MM.1S (cell line): ENCODE data around the gene GMIP.

ENCODE experiments used
- DNase-seq: peaks from one replicate; pipeline ENCODE4 v3.0.0-alpha.2; 2015
- H2AFZ ChIP-seq: fragments of 300-600 bp; sonication (generic); 2 replicates; pipeline ENCODE4 v1.6.0; 2016; ENCODE audit warnings: antibody characterized with exemption, low read length
- H3F3A ChIP-seq: fragments of 300-600 bp; sonication (generic); 2 replicates; pipeline ENCODE4 v1.6.1; 2016; ENCODE audit warnings: mild to moderate bottlenecking, antibody characterized with exemption, low read length, moderate library complexity, mixed read lengths; ENCODE audit not compliant: insufficient read depth
- H3K27ac ChIP-seq: fragments of 300-600 bp; sonication (generic); 2 replicates; pipeline ENCODE4 v1.5.1; 2016; ENCODE audit warnings: mild to moderate bottlenecking, low read length
- H3K27me3 ChIP-seq: fragments of 300-600 bp; sonication (generic); replicated peaks from 2 replicates; pipeline ENCODE4 v1.6.0; 2016; ENCODE audit warnings: low read length; ENCODE audit not compliant: insufficient read depth
- H3K36me3 ChIP-seq: fragments of 300-600 bp; sonication (generic); replicated peaks from 2 replicates; pipeline ENCODE4 v1.6.1; 2016; ENCODE audit warnings: mild to moderate bottlenecking, low read length, mixed read lengths; ENCODE audit not compliant: insufficient read depth
- H3K4me1 ChIP-seq: fragments of 300-600 bp; sonication (generic); 2 replicates; pipeline ENCODE4 v1.6.1; 2016; ENCODE audit warnings: low read length, mixed read lengths
- H3K4me2 ChIP-seq: fragments of 300-600 bp; sonication (generic); 2 replicates; pipeline ENCODE4 v1.6.0; 2016; ENCODE audit warnings: low read depth, low read length
- H3K4me3 ChIP-seq: fragments of 300-600 bp; sonication (generic); 2 replicates; pipeline ENCODE4 v1.5.1; 2016; ENCODE audit warnings: low read length, mixed read lengths
- H3K79me2 ChIP-seq: fragments of 300-600 bp; sonication (generic); 2 replicates; pipeline ENCODE4 v1.6.1; 2016; ENCODE audit warnings: mixed run types, low read length, mixed read lengths
- H3K9ac ChIP-seq: fragments of 300-600 bp; sonication (generic); 2 replicates; pipeline ENCODE4 v1.6.1; 2016; ENCODE audit warnings: low read length, mixed read lengths
- H3K9me2 ChIP-seq: fragments of 300-600 bp; sonication (generic); replicated peaks from 2 replicates; pipeline ENCODE4 v1.6.1; 2016; ENCODE audit warnings: mild to moderate bottlenecking, low read length, mixed read lengths; ENCODE audit not compliant: insufficient read depth
- H3K9me3 ChIP-seq: fragments of 300-600 bp; sonication (generic); replicated peaks from 2 replicates; pipeline ENCODE4 v1.6.1; 2016; ENCODE audit warnings: mild to moderate bottlenecking, low read length, mixed read lengths; ENCODE audit not compliant: insufficient read depth
- H4K20me1 ChIP-seq: fragments of 300-600 bp; sonication (generic); 2 replicates; pipeline ENCODE4 v1.6.1; 2016; ENCODE audit warnings: mild to moderate bottlenecking, low read length, moderate library complexity, mixed read lengths; ENCODE audit not compliant: insufficient read depth
- EZH2 ChIP-seq: fragments of 300-600 bp; sonication (generic); optimal IDR thresholded peaks from 2 replicates; pipeline ENCODE3; 2017; ENCODE audit warnings: low read depth, mild to moderate bottlenecking, antibody characterized with exemption, low read length, mixed read lengths
- EZH2phosphoT487 ChIP-seq: fragments of 300-600 bp; sonication (generic); IDR thresholded peaks from 2 replicates; pipeline ENCODE4 v1.6.1; 2018; ENCODE audit warnings: antibody characterized with exemption, low read length
- TF ChIP-seq, protein P1 (sequence below): fragments of 300-600 bp; sonication (generic); IDR thresholded peaks from 2 replicates; pipeline ENCODE4 v1.5.1; 2016; ENCODE audit warnings: antibody characterized with exemption, low read length, mixed read lengths

GMIP gene

DNA sequence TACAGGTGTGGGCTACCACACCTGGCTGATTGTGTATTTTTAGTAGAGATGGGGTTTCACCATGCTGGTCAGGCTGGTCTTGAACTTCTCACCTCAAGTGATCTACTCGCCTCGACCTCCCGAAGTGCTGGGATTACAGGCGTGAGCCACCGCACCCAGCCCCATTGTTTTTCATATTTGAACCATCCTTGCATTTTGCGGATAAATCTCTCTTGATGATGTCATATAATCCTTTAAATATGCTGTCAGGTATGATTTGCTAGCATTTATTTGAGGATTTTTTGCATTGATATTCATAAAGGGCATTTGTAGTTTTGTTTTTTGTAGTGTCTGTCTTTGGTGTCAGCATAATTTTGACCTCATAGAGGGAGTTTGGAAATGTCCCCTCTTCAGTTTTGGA is 30.9 kb upstream of the GMIP start:
- Histone ChIP-seq H3K27me3 (no peaks in the 10 kb centered on the region), H3K4me2 (no peak overlapping the region), H3K36me3 (peaks cover 29% of the 10 kb centered on the region), H2AFZ (no peak overlapping the region), H3K9me3 (no peaks in the 10 kb centered on the region), H3K9ac (no peak overlapping the region), H3F3A (no peaks in the 10 kb centered on the region), H3K79me2 (peaks cover 35% of the 10 kb centered on the region), H3K9me2 (no peaks in the 10 kb centered on the region), H3K4me1 (no peaks in the 10 kb centered on the region), H4K20me1 (no peaks in the 10 kb centered on the region), H3K27ac (no peak overlapping the region), H3K4me3 (no peak overlapping the region)
- TF ChIP-seq EZH2 (no peak), EZH2phosphoT487 (no peak)
- TF ChIP-seq, protein P1, sequence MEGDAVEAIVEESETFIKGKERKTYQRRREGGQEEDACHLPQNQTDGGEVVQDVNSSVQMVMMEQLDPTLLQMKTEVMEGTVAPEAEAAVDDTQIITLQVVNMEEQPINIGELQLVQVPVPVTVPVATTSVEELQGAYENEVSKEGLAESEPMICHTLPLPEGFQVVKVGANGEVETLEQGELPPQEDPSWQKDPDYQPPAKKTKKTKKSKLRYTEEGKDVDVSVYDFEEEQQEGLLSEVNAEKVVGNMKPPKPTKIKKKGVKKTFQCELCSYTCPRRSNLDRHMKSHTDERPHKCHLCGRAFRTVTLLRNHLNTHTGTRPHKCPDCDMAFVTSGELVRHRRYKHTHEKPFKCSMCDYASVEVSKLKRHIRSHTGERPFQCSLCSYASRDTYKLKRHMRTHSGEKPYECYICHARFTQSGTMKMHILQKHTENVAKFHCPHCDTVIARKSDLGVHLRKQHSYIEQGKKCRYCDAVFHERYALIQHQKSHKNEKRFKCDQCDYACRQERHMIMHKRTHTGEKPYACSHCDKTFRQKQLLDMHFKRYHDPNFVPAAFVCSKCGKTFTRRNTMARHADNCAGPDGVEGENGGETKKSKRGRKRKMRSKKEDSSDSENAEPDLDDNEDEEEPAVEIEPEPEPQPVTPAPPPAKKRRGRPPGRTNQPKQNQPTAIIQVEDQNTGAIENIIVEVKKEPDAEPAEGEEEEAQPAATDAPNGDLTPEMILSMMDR: no peak
- DNase-seq: no peak

DNA sequence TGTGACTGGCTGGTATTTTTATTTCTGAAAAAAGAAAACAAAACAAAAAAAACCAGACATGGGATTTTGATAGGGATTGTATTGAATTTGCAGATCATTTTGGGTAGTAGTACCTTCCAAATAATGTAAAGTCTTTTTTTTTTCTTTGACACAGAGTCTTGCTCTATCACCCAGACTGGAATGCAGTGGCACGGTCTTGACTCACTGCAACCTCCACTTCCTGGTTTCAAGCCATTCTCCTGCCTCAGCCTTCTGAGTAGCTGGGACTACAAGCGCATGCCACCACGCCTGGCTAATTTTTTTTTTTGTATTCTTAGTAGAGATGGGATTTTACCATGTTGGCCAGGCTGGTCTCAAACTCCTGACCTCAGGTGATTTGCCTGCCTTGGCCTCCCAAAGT is 29.4 kb upstream of the GMIP start:
- no peak overlapping the region for H3K4me3 ChIP-seq
- H3K36me3 ChIP-seq: peaks cover 15% of the 10 kb centered on the region
- peaks cover 8% of the 10 kb centered on the region for H3F3A ChIP-seq
- no peaks in the 10 kb centered on the region for H4K20me1 ChIP-seq
- no peak overlapping the region for H3K4me2 ChIP-seq
- DNase-seq: no peak
- H3K4me1 ChIP-seq: no peaks in the 10 kb centered on the region
- no peak overlapping the region for H3K27ac ChIP-seq
- H3K27me3 ChIP-seq: no peaks in the 10 kb centered on the region
- no peak overlapping the region for H2AFZ ChIP-seq
- peaks cover 42% of the 10 kb centered on the region for H3K79me2 ChIP-seq
- H3K9me2 ChIP-seq: no peaks in the 10 kb centered on the region
- H3K9me3 ChIP-seq: no peaks in the 10 kb centered on the region
- H3K9ac ChIP-seq: no peak overlapping the region
- TF ChIP-seq, protein P1: no peak
- TF ChIP-seq EZH2phosphoT487 (no peak), EZH2 (no peak)

DNA sequence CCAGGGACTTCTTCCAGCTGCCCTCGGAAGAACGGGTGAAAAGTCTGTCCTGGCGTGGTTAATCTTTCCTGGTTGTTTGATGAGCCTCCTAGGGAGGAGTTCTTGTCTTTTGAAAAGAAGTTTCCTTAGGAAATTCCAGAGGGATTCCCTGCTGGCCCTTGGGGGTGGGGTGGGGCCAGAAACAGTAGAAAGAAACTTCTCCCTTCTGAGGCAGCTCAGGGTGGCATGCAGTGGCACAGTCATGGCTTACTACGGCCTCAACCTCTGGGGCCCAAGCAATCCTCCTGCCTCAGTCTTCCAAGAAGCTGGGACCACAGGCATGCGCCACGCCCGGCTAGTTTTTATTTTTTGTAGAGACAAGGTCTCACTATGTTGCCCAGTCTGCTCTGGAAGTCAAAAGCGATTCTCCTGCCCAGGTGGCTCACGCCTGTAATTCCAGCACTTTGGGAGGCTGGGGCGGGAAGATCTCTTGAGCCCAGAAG is 26.7 kb upstream of the GMIP start:
- Histone ChIP-seq H3K79me2 (peaks cover 36% of the 10 kb centered on the region), H3K27ac (no peak overlapping the region), H2AFZ (no peak overlapping the region), H3K4me3 (no peak overlapping the region), H3K4me2 (no peak overlapping the region), H3K27me3 (no peaks in the 10 kb centered on the region), H3K9me2 (no peaks in the 10 kb centered on the region), H3K9ac (no peak overlapping the region), H4K20me1 (no peaks in the 10 kb centered on the region), H3K36me3 (no peaks in the 10 kb centered on the region), H3K9me3 (no peaks in the 10 kb centered on the region), H3K4me1 (peaks cover 3% of the 10 kb centered on the region; the same call in 1 of the 2 replicates), H3F3A (peaks cover 13% of the 10 kb centered on the region)
- TF ChIP-seq EZH2phosphoT487 (no peak), EZH2 (no peak)
- TF ChIP-seq, protein P1: no peak
- DNase-seq: no peak
